Amygdala (tissue), 56 donors: ENCODE measurements around the gene FSHR.

Experiments used
- DNase-seq, 56 donors: peaks; one replicate each; lab custom pipeline; 2025; lab: John Stamatoyannopoulos, UW

The FSHR gene

GRCh38 chr2:49122107-49122506 lies 32.2 kb downstream of the FSHR start:
- no peak for DNase-seq

- no peak for DNase-seq
Observed at GRCh38 chr2:49113046-49113445, 41.3 kb downstream of the FSHR start.

GRCh38 chr2:49111456-49111855 lies 42.9 kb downstream of the FSHR start:
- no peak for DNase-seq

- no peak for DNase-seq
Observed at GRCh38 chr2:49111006-49111405, 43.3 kb downstream of the FSHR start.

- DNase-seq: no peak
Observed at GRCh38 chr2:49110571-49110970, 43.7 kb downstream of the FSHR start.

GRCh38 chr2:49108851-49109250 lies 45.5 kb downstream of the FSHR start:
- no peak for DNase-seq

GRCh38 chr2:49108436-49108835 lies 45.9 kb downstream of the FSHR start:
- DNase-seq: no peak

- peak in 3 of 56 donors; percentile 2 for DNase-seq
Observed at GRCh38 chr2:49105506-49105905, 48.8 kb downstream of the FSHR start.

GRCh38 chr2:49102146-49102545 lies 52.2 kb downstream of the FSHR start:
- no peak for DNase-seq

- DNase-seq: no peak
Observed at GRCh38 chr2:49080681-49081080, 73.6 kb downstream of the FSHR start.

GRCh38 chr2:49070716-49071115 lies 83.6 kb downstream of the FSHR start:
- no peak for DNase-seq

- no peak for DNase-seq
Observed at GRCh38 chr2:49069829-49070228, 84.5 kb downstream of the FSHR start.

GRCh38 chr2:49068613-49069012 lies 85.7 kb downstream of the FSHR start:
- no peak for DNase-seq

- DNase-seq: no peak
Observed at GRCh38 chr2:49067971-49068370, 86.3 kb downstream of the FSHR start.

- DNase-seq: no peak
Observed at GRCh38 chr2:49053156-49053555, 101.2 kb downstream of the FSHR start.

GRCh38 chr2:49050265-49050664 lies 104.0 kb downstream of the FSHR start:
- no peak for DNase-seq

- no peak for DNase-seq
Observed at GRCh38 chr2:49049161-49049560, 105.2 kb downstream of the FSHR start.

GRCh38 chr2:49045083-49045482 lies 109.2 kb downstream of the FSHR start:
- no peak for DNase-seq

- DNase-seq: no peak
Observed at GRCh38 chr2:49044350-49045079, 109.8 kb downstream of the FSHR start.

GRCh38 chr2:49043405-49043982 lies 110.8 kb downstream of the FSHR start:
- DNase-seq: no peak

- no peak for DNase-seq
Observed at GRCh38 chr2:49042488-49042887, 111.8 kb downstream of the FSHR start.

- DNase-seq: no peak
Observed at GRCh38 chr2:49041061-49041460, 113.3 kb downstream of the FSHR start.

GRCh38 chr2:49037197-49037596 lies 117.1 kb downstream of the FSHR start:
- DNase-seq: no peak
